Mesothelial cell of epicardium (in vitro differentiated cells): ENCODE results near the gene CHD2. TPM values are rescaled to one million over a fixed set of nuclear protein-coding genes. Genes with fewer than 3 reads are reported as not detected.
A peak's percentile ranks its signal among the peaks of the same experiment; 100 is the strongest.

Experiments used
- DNase-seq, 2 experiments: peaks; one replicate each; pipeline ENCODE4 v3.0.0; 2021; ENCODE audit warnings: low spot score in 2 of 2; ENCODE audit not compliant: unreplicated experiment in 2 of 2
- H3K27ac Mint-ChIP-seq: 2 replicates; pipeline ENCODE4 v1.8.0; 2021; ENCODE audit warnings: mixed read lengths
- H3K27me3 Mint-ChIP-seq: 2 replicates; pipeline ENCODE4 v1.8.0; 2021; ENCODE audit warnings: low read depth, mixed read lengths
- H3K36me3 Mint-ChIP-seq: 2 replicates; pipeline ENCODE4 v1.8.0; 2021; ENCODE audit warnings: mixed read lengths
- H3K4me1 Mint-ChIP-seq: 2 replicates; pipeline ENCODE4 v1.8.0; 2021; ENCODE audit warnings: mixed read lengths
- H3K4me3 Mint-ChIP-seq: 2 replicates; pipeline ENCODE4 v1.8.0; 2021; ENCODE audit warnings: mild to moderate bottlenecking, moderate library complexity, mixed read lengths
- H3K9me3 Mint-ChIP-seq: 2 replicates; pipeline ENCODE4 v1.8.0; 2021; ENCODE audit warnings: mixed read lengths
- total RNA-seq: library from RNA; stranded (reverse); gene quantifications from 3 replicates; pipeline ENCODE4 v1.2.1, GENCODE V29; 2021
- TF ChIP-seq, protein P1 (sequence below): fragments of 200-600 bp; sonication (generic); IDR thresholded peaks from one replicate; pipeline ENCODE4 v1.5.0; 2021; ENCODE audit warnings: antibody characterized with exemption; ENCODE audit not compliant: unreplicated experiment

The CHD2 gene
- total RNA-seq, 1 donor from 2014 or later = 178 TPM

DNA sequence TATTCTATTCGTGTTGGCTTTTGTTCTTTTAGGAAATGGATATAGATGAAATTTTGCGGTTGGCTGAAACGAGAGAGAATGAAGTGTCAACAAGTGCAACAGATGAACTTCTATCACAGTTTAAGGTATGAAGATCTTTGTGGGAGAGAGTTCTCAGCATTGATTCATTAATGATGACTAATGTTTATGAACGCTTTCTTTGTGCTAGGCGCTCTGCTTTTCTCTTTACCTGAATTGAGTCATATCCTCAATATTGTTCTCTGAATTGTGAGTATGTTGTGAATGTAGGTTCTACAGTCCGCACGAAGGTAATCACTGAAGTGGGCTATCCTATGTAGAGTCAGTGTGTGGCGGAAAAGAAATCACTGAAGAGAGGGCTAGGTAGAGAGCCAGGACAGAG lies 81.2 kb downstream of the CHD2 start:
- Mint-ChIP-seq H3K27ac (no peak overlapping the region), H3K27me3 (no peaks in the 10 kb centered on the region), H3K9me3 (no peaks in the 10 kb centered on the region), H3K4me1 (no peaks in the 10 kb centered on the region), H3K36me3 (peaks cover 37% of the 10 kb centered on the region), H3K4me3 (no peak overlapping the region)
- no peak for DNase-seq
- TF ChIP-seq, protein P1, sequence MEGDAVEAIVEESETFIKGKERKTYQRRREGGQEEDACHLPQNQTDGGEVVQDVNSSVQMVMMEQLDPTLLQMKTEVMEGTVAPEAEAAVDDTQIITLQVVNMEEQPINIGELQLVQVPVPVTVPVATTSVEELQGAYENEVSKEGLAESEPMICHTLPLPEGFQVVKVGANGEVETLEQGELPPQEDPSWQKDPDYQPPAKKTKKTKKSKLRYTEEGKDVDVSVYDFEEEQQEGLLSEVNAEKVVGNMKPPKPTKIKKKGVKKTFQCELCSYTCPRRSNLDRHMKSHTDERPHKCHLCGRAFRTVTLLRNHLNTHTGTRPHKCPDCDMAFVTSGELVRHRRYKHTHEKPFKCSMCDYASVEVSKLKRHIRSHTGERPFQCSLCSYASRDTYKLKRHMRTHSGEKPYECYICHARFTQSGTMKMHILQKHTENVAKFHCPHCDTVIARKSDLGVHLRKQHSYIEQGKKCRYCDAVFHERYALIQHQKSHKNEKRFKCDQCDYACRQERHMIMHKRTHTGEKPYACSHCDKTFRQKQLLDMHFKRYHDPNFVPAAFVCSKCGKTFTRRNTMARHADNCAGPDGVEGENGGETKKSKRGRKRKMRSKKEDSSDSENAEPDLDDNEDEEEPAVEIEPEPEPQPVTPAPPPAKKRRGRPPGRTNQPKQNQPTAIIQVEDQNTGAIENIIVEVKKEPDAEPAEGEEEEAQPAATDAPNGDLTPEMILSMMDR = no peak

DNA sequence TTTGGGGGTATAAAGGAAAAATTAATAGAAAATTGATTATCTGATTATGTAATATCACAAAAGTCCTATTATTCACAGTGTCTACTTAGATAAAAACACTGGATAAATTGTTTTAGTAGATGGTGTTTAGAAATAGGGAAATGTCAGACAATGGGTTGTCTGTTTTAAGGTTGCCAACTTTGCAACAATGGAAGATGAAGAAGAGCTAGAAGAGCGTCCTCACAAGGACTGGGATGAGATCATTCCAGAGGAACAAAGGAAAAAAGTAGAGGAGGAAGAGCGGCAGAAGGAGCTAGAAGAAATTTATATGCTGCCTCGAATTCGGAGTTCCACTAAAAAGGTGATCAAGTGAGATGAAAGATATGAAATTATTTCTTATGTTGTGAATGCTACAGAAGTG lies 84.0 kb downstream of the CHD2 start:
- TF ChIP-seq, protein P1 = no peak
- DNase-seq = no peak
- H3K4me1 Mint-ChIP-seq = no peaks in the 10 kb centered on the region
- no peaks in the 10 kb centered on the region for H3K27me3 Mint-ChIP-seq
- H3K9me3 Mint-ChIP-seq = no peaks in the 10 kb centered on the region
- H3K27ac Mint-ChIP-seq = peak overlapping the region; percentile 30
- H3K36me3 Mint-ChIP-seq = peaks cover 38% of the 10 kb centered on the region
- no peak overlapping the region for H3K4me3 Mint-ChIP-seq

DNA sequence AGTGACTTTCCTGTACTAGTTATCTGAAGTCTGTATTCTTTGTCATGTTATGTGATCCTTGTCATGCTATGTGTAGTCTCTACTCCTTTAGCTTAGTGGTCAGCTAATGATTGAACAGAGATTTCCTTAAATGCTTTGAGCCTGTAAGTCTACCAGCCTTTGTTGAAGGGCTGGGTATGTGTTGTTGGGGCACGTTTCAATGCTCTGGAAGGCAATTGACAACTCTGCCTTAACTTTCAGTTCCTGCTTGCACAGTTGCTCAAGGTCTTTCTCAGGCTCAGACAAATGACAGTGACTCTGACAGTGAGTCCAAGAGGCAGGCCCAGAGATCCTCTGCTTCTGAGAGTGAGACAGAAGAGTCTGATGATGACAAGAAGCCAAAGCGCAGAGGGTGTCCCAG lies 89.3 kb downstream of the CHD2 start:
- H3K27me3 Mint-ChIP-seq = no peaks in the 10 kb centered on the region
- no peak overlapping the region for H3K27ac Mint-ChIP-seq
- H3K4me1 Mint-ChIP-seq = no peaks in the 10 kb centered on the region

DNA sequence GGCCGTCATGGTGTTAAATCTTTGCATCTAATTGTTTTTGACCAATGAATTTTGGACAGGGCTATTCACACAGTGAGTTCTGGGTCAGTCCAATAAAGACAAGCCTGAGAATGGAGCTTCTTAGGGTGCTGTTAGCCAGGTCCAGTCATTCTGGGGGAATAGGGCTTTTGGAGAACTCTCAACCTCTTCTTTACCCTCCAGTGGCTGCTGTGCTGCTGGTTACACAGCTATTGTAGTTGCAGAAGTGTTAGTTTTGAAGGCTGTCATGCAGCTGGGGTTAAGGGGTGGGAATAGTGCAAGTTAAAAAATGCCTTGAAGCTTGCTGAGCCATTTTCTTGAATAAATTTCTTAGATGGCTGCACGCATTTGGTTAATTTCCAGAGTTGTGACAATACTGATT lies 89.9 kb downstream of the CHD2 start:
- Mint-ChIP-seq H3K36me3 (peaks cover 46% of the 10 kb centered on the region), H3K4me1 (no peaks in the 10 kb centered on the region), H3K4me3 (no peak overlapping the region), H3K27ac (no peak overlapping the region), H3K9me3 (no peaks in the 10 kb centered on the region), H3K27me3 (no peaks in the 10 kb centered on the region)
- DNase-seq = no peak
- TF ChIP-seq, protein P1 = no peak

More for the DNA sequence above, 89.3 kb downstream of the CHD2 start:
- Mint-ChIP-seq H3K4me3 (no peak overlapping the region), H3K9me3 (no peaks in the 10 kb centered on the region), H3K36me3 (peaks cover 43% of the 10 kb centered on the region)
- DNase-seq = no peak
- TF ChIP-seq, protein P1 = no peak

GRCh38 chr15:92992720-92993119 lies 92.6 kb downstream of the CHD2 start:
- Mint-ChIP-seq H3K4me3 (no peak overlapping the region), H3K27me3 (no peaks in the 10 kb centered on the region), H3K36me3 (peaks cover 50% of the 10 kb centered on the region), H3K27ac (no peak overlapping the region), H3K4me1 (no peaks in the 10 kb centered on the region), H3K9me3 (no peaks in the 10 kb centered on the region)
- no peak for DNase-seq
- TF ChIP-seq, protein P1 = no peak

GRCh38 chr15:92997821-92998220 lies 97.7 kb downstream of the CHD2 start:
- Mint-ChIP-seq H3K36me3 (peaks cover 60% of the 10 kb centered on the region), H3K27ac (no peak overlapping the region), H3K27me3 (no peaks in the 10 kb centered on the region), H3K9me3 (no peaks in the 10 kb centered on the region), H3K4me1 (no peaks in the 10 kb centered on the region), H3K4me3 (no peak overlapping the region)
- no peak for DNase-seq
- TF ChIP-seq, protein P1 = no peak
